GM21825 (cell line): ENCODE data around the gene CHRDL1.

Experiments used
- ATAC-seq: cut with Tn5 transposase; IDR thresholded peaks from one replicate; pipeline ENCODE4 v1.9.1; 2021; ENCODE audit warnings: mild to moderate bottlenecking, moderate library complexity; ENCODE audit not compliant: unreplicated experiment

The CHRDL1 gene

GRCh38 chrX:110743679-110744340 is 51.8 kb downstream of the CHRDL1 start:
- ATAC-seq = no peak

- no peak for ATAC-seq
These were observed 54.3 kb downstream of the CHRDL1 start for GRCh38 chrX:110741213-110741796.

- ATAC-seq = no peak
These were observed 60.6 kb downstream of the CHRDL1 start for GRCh38 chrX:110734894-110735541.

DNA sequence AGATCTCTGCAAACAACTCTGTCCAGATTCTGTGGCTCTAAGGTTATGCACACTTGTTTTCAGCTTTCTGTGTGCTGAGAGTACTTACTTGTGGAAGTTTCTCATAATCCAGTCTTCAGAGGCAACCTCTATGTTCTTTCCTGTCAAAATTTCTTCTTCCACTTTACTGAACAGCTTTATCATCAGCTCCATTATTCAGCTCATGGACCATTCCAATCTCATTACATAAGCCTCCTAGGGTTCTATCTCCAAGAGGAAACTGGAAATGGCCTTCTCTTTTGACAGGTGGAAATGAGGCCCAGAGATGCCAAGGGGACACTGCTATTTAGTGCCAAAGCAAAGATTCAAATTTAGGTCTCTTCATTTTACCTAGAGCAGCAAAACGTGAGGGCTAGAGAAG is 61.3 kb downstream of the CHRDL1 start:
- ATAC-seq = no peak

- ATAC-seq = no peak
These were observed 62.5 kb downstream of the CHRDL1 start for GRCh38 chrX:110733166-110733565.

GRCh38 chrX:110732266-110732665 is 63.4 kb downstream of the CHRDL1 start:
- no peak for ATAC-seq

DNA sequence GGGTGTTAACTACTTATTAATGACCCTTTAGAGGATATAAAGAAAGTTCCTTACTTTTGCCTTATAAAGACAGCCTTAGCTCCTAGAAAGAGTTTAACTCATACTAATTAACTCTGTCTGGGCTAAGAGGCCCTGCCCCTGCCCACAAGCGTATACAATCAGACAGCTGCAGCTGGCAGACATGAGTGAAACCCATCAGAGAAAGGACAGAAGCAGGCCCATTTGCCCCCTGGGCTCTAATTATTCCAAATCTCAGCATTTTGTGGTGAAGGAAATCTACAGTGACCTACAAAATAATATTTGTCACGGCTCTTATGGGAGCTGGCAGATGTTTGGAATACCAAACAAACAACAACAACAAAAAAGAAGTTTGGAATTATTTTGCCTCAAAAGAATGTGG is 71.8 kb downstream of the CHRDL1 start:
- no peak for ATAC-seq

GRCh38 chrX:110722135-110722534 is 73.5 kb downstream of the CHRDL1 start:
- no peak for ATAC-seq

DNA sequence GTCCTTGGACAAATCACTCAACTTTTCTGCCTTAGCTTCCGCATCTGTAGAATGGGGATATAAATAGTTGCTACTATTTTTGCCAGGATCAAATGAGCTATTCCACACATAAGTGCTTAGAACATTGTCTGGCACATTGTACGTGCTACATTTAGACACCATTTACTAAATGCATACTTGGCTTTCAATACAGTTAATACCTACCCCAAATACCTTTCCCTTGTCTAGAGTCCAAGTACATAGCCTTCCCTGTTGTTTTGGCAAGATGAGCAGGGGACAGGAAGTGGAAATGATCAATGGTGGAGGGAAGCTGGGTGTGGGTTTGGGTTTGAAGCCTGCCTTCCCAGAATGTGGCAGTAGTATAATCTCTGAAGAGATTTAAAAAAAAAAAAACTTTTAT is 82.0 kb downstream of the CHRDL1 start:
- ATAC-seq = no peak

- ATAC-seq = no peak
These were observed 89.2 kb downstream of the CHRDL1 start for GRCh38 chrX:110706446-110706845.

- no peak for ATAC-seq
These were observed 92.0 kb downstream of the CHRDL1 start for GRCh38 chrX:110703641-110704040.

- ATAC-seq = peak; percentile 54
These were observed 96.5 kb downstream of the CHRDL1 start for GRCh38 chrX:110699109-110699508.

- peak; percentile 64 for ATAC-seq
These were observed 96.9 kb downstream of the CHRDL1 start for GRCh38 chrX:110698696-110699095.

DNA sequence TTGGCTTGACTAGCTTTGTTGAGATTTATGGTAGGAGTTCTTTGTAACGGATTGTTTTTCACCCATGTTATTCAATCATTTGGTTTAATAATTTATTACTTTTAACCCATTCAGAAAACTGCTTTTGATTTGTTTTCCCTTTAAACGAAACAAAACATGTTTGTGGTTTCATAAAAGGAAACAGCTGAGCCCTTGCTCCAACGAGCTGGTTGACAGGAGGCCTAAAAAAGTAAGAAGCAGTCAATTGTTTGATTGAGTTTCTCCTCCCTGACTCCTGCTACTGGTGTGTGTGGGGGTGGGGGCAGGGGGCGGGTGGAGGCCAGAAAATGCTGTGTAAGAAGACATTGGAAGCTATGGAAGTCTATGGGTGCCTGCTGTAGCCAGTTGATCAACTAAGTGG is 102.8 kb downstream of the CHRDL1 start:
- ATAC-seq = no peak

- no peak for ATAC-seq
These were observed 104.2 kb downstream of the CHRDL1 start for GRCh38 chrX:110691446-110691845.

GRCh38 chrX:110684653-110685052 is 111.0 kb downstream of the CHRDL1 start:
- no peak for ATAC-seq

DNA sequence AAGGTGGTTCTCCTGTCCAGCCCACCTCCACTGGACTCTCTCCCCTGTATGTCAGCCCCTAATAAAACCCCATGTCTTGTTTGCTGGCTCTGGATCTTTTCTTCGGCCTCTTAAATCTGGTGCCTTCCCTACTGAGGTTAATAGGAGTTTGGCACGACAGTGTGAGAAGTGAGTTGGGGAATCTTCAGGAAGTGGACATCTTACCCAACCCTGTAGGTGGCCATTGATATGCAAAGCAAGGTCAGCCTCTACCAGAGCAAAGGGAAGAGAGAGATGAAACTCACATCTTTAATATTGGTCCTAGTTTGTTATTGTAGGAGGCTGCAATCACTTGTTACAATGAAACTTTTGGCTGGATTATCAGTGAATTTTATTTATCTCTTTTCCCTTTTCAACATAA is 111.7 kb downstream of the CHRDL1 start:
- no peak for ATAC-seq

DNA sequence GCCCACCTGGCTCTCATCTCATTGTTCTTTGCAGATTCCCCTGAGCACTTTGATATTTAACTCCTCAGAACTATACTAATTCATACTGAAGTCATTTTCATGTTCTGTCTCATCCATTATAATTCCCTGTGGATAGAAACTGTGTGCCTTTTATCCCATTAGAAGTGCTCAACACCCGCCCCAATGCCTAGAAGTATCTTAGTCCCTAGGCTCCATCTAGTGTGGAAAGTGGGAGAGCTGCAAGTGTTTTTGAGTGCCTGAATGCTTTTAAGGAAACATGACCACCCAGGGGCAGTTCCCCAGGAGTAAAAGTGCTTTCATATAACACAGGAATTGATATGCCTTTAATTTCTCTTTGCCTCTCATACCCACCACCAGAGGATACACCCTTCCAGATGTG is 117.0 kb downstream of the CHRDL1 start:
- ATAC-seq = no peak

DNA sequence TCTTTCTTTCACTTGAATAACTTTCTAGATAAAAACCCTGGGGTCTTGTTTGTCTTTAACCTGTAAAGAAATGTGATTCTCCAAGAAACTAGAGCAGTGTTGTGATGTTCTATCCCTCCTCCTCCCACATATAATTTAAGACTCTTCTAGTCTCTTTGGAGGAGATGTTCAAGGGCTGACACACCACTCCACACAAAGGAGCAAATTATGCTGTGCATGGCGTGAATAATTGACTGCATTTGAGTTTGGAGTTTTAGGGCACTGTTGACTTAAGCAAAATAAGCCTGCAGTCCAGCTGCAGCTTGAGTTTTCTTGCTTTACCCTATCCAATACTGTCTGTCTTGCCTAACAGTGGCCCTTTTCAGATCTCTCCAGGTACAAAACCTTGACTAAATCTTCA is 119.7 kb downstream of the CHRDL1 start:
- ATAC-seq = no peak

- peak; percentile 96 for ATAC-seq
These were observed 124.4 kb downstream of the CHRDL1 start for GRCh38 chrX:110671068-110671803.

- no peak for ATAC-seq
These were observed 126.0 kb downstream of the CHRDL1 start for GRCh38 chrX:110669572-110669971.

DNA sequence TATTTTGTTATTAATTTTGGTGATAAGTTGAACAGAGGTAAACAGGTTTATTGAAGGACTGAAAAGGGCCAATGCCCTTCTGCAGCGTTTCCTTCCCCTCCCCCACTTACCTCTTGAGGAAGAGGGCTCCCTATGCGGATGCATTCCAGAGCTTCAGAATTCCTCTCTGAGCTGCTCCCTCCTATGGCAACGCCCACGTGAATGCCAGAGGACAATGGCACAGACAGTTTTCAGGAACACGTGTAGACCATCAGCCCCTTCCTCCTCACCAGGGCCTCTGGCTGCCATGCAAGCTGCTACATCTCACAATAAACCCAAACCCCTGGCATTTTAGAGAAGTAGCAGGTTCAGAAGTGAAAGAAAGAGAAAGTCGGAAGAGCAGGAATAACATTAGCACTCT is 127.9 kb downstream of the CHRDL1 start:
- ATAC-seq = no peak
